Left lung (tissue), 10 donors: ENCODE results near the gene KIAA2012. TPM values are rescaled to one million over a fixed set of nuclear protein-coding genes. Genes with fewer than 3 reads are reported as not detected.

ENCODE experiments used
- ATAC-seq: fragments of 200-7000 bp; cut with Tn5 transposase; one replicate; pipeline ENCODE4 v1.9.1; 2020; ENCODE audit warnings: moderate library complexity
- DNase-seq, 4 donors: peaks; one replicate each; pipeline ENCODE4 v3.0.0-alpha.2; 2013 to 2020
- H3K27ac ChIP-seq, 2 donors: fragments of 200-600 bp; sonication (generic) in 1 of 2; one replicate each; pipeline versions ENCODE4 v1.5.0 to v1.8.0; 2020 to 2021
- H3K27me3 ChIP-seq, 2 donors: fragments of 200-600 bp; sonication (generic) in 1 of 2; one replicate each; pipeline versions ENCODE4 v1.5.0 to v1.8.0; 2020 to 2021
- H3K36me3 ChIP-seq, 2 donors: fragments of 200-600 bp; sonication (generic) in 1 of 2; one replicate each; pipeline versions ENCODE4 v1.5.0 to v1.8.0; 2020 to 2021
- H3K4me1 ChIP-seq, 2 donors: fragments of 200-600 bp; one replicate each; pipeline ENCODE4 v1.8.0; 2021
- H3K4me3 ChIP-seq, 2 donors: fragments of 200-600 bp; sonication (generic) in 1 of 2; one replicate each; pipeline versions ENCODE4 v1.5.0 to v1.8.0; 2020 to 2021; ENCODE audit warnings: mild to moderate bottlenecking in 1 of 2
- H3K9me3 ChIP-seq, 2 donors: fragments of 200-600 bp; sonication (generic) in 1 of 2; one replicate each; pipeline versions ENCODE4 v1.5.0 to v1.8.0; 2020 to 2021
- CTCF ChIP-seq, 2 donors: fragments of 200-600 bp; sonication (generic) in 1 of 2; IDR thresholded peaks; one replicate each; pipeline versions ENCODE4 v1.5.0 to v1.8.0; 2021; ENCODE audit warnings: antibody characterized with exemption in 2 of 2
- intact Hi-C, 2 donors: fragments of 100-400 bp; cut with DNase I; formaldehyde crosslinking; loops; one replicate each; pipeline versions ENCODE4 v1.11.2 to v1.14.2; 2022
- polyA plus RNA-seq, 6 donors: library from polyadenylated mRNA; unstranded; fragments of 120-200 nt; gene quantifications; one replicate each; pipeline ENCODE4 v1.2.1, GENCODE V29; 2013; ENCODE audit not compliant: insufficient read length in 6 of 6
- total RNA-seq, 2 donors: library from RNA; stranded (reverse); fragmentation: NEBNext Ultra II Directional; extraction: Animal tissue kit (Norgen Biotek cat#: 25700); gene quantifications; one replicate each; pipeline ENCODE4 v1.2.1, GENCODE V29; 2021
- donor health status: DM: no; HTN: yes; CAD: no.
- donor health status: DM: no; HTN: no; CAD: no.

KIAA2012 gene
- total and polyA plus RNA-seq, 8 donors: 0.46 to 2.8 (median 1.5) TPM; not detected in 1

GRCh38 chr2:202158796-202159195 is 85.7 kb downstream of the KIAA2012 start:
- H3K9me3 ChIP-seq: no peaks in the 10 kb centered on the region
- H3K4me3 ChIP-seq: no peak overlapping the region
- no peak overlapping the region for H3K27ac ChIP-seq
- ATAC-seq (no peak), DNase-seq (peak in 1 of 4 donors; percentile 39)
- H3K27me3 ChIP-seq: no peaks in the 10 kb centered on the region
- no peaks in the 10 kb centered on the region for H3K4me1 ChIP-seq
- no peaks in the 10 kb centered on the region for H3K36me3 ChIP-seq
- intact Hi-C loops: no loop called here
- TF ChIP-seq CTCF (IDR thresholded peaks at IDR 0.05): no peak

GRCh38 chr2:202161151-202161835 is 88.2 kb downstream of the KIAA2012 start:
- no peaks in the 10 kb centered on the region for H3K27me3 ChIP-seq
- H3K4me3 ChIP-seq: no peak overlapping the region
- ATAC-seq: no peak
- no peak overlapping the region for H3K27ac ChIP-seq
- intact Hi-C loops: no loop called here
- DNase-seq: no peak
- no peaks in the 10 kb centered on the region for H3K36me3 ChIP-seq
- TF ChIP-seq CTCF (IDR thresholded peaks at IDR 0.05): no peak
- H3K9me3 ChIP-seq: no peaks in the 10 kb centered on the region
- no peaks in the 10 kb centered on the region for H3K4me1 ChIP-seq

DNA sequence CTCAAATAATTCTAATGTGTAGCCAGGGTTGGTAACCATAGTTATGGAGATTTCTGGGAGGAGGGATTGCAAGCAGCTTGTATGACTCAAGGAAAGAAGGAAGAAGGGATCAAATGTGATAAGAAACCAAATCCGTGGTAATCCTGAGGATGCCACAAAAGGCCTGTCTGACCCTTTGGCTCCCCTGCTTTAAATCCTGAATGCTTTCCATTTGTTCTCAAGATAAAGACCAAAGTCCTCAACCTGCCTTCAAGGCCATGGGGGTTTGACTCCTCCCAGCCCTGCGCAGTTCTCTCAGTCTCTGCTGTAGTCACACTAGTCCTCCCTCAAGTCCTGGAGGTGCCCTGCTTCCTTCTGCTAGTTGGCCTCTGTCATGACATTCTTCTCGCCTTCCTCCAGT is 91.4 kb downstream of the KIAA2012 start:
- H3K36me3 ChIP-seq: no peaks in the 10 kb centered on the region
- DNase-seq (no peak), ATAC-seq (no peak)
- H3K4me1 ChIP-seq: no peaks in the 10 kb centered on the region
- H3K27ac ChIP-seq: no peak overlapping the region
- H3K9me3 ChIP-seq: no peaks in the 10 kb centered on the region
- no peak overlapping the region for H3K4me3 ChIP-seq
- intact Hi-C loops: no loop called here
- H3K27me3 ChIP-seq: no peaks in the 10 kb centered on the region
- no peak for TF ChIP-seq CTCF (IDR thresholded peaks at IDR 0.05)

GRCh38 chr2:202165208-202165607 is 92.2 kb downstream of the KIAA2012 start:
- ATAC-seq (no peak), DNase-seq (no peak)
- intact Hi-C loops: no loop called here
- Histone ChIP-seq H3K27me3 (no peaks in the 10 kb centered on the region), H3K36me3 (no peaks in the 10 kb centered on the region), H3K4me3 (no peak overlapping the region), H3K4me1 (no peaks in the 10 kb centered on the region), H3K9me3 (no peaks in the 10 kb centered on the region), H3K27ac (no peak overlapping the region)
- no peak for TF ChIP-seq CTCF (IDR thresholded peaks at IDR 0.05)

DNA sequence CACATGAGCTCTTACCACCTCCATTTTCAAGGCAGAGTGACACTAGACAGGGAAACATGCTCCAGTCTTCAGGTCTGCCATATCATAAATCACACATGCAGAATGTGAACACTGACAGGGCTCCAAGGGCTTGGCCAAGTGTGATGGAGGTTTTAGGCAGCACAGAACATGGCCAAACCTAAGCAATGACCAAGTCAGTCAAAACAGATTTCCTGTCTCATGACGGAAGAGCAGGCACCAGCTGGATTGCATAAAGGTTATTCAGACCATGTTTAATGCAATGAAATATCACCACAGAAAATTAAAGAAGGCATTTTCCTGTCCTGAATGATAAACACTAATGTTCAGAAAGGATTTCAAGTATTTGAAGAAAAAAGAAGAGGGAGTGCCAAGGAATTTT is 92.9 kb downstream of the KIAA2012 start:
- H3K27ac ChIP-seq: no peak overlapping the region
- ATAC-seq (no peak), DNase-seq (no peak)
- no peak overlapping the region for H3K4me3 ChIP-seq
- no peaks in the 10 kb centered on the region for H3K9me3 ChIP-seq
- TF ChIP-seq CTCF (IDR thresholded peaks at IDR 0.05): no peak
- H3K4me1 ChIP-seq: no peaks in the 10 kb centered on the region
- no peaks in the 10 kb centered on the region for H3K36me3 ChIP-seq
- intact Hi-C loops: no loop called here
- peaks cover 0 to 5% of the 10 kb centered on the region in 2 donors for H3K27me3 ChIP-seq
